Transverse colon (tissue), 4 donors: ENCODE measurements around the gene ORM2. TPM values are rescaled to one million over a fixed set of nuclear protein-coding genes. Genes with fewer than 3 reads are reported as not detected.

ENCODE experiments used
- DNase-seq: peaks from one replicate; pipeline ENCODE4 v3.0.0-alpha.2; 2019
- H3K27ac ChIP-seq, 4 donors: fragments of 200-600 bp; sonication (generic); 2 replicates each; pipeline ENCODE4 v1.5.1; 2016 to 2018; ENCODE audit warnings: inconsistent platforms in 4 of 4
- H3K27me3 ChIP-seq: fragments of 200-600 bp; sonication (generic); 2 replicates; pipeline ENCODE4 v1.5.1; 2017; ENCODE audit warnings: inconsistent platforms
- H3K36me3 ChIP-seq, 4 donors: fragments of 200-600 bp; sonication (generic); 2 replicates each; pipeline ENCODE4 v1.5.1; 2017 to 2019; ENCODE audit warnings: inconsistent platforms in 4 of 4
- H3K4me1 ChIP-seq, 4 donors: fragments of 200-600 bp; sonication (generic); 2 replicates each; pipeline ENCODE4 v1.5.1; 2017 to 2020; ENCODE audit warnings: inconsistent platforms in 4 of 4
- H3K4me3 ChIP-seq, 4 donors: fragments of 200-600 bp; sonication (generic); 1 replicate in 1 of 4; 2 replicates in 3 of 4; pipeline versions ENCODE4 v1.5.1 to v1.6.1; 2017 to 2019; ENCODE audit warnings: inconsistent platforms in 4 of 4
- H3K9me3 ChIP-seq, 2 donors: fragments of 200-600 bp; sonication (generic); 2 replicates each; pipeline ENCODE4 v1.5.1; 2017 to 2019; ENCODE audit warnings: inconsistent platforms in 2 of 2
- EP300 ChIP-seq: sonication (generic); formaldehyde crosslinking; IDR thresholded peaks from one replicate; pipeline ENCODE4 v1.6.1; 2017; ENCODE audit warnings: antibody characterized with exemption, low read depth
- POLR2A ChIP-seq: fragments of 450-650 bp; IDR thresholded peaks from one replicate; pipeline ENCODE4 v1.6.1; 2016; ENCODE audit warnings: antibody characterized with exemption, mild to moderate bottlenecking, moderate library complexity
- POLR2AphosphoS5 ChIP-seq, 3 donors: sonication (generic); formaldehyde crosslinking; IDR thresholded peaks; one replicate each; pipeline ENCODE4 v1.6.1; 2016; ENCODE audit warnings: antibody characterized with exemption in 3 of 3
- WGBS, 2 donors: methylation state at CpG; one replicate each; pipeline ENCODE4 v1.1.5; 2018; ENCODE audit warnings: low coverage in 1 of 2; 5-methylcytosine and 5-hydroxymethylcytosine counted together
- in situ Hi-C, 4 donors: fragments of 200-750 bp; cut with MboI; loops; one replicate each; pipeline versions ENCODE4 v1.15.0 to v1.15.1; 2017; ENCODE audit warnings: low sequenced_read_pairs in 3 of 4, low pct_ligation_motif_present in 1 of 4, low pct_unique_long_range_greater_than_20kb in 1 of 4
- intact Hi-C: fragments of 100-400 bp; cut with DNase I; formaldehyde crosslinking; loops from one replicate; pipeline ENCODE4 v1.15.1; 2023; ENCODE audit warnings: low total_unique reads
- total RNA-seq, 4 donors: library from RNA; depleted of rRNA; stranded (reverse); fragments of >200 nt; gene quantifications; one replicate each; pipeline ENCODE4 v1.1.0, GENCODE V29; 2016
- TF ChIP-seq, protein P1 (sequence below), 5 experiments: fragments of 200-600 bp in 3 of 5; fragments of 450-650 bp in 2 of 5; sonication (generic) in 3 of 5; IDR thresholded peaks; 1 replicate in 2 of 5; 2 replicates in 3 of 5; pipeline ENCODE4 v1.5.1; 2016 to 2017; ENCODE audit warnings: antibody characterized with exemption in 5 of 5, inconsistent platforms in 3 of 5, mild to moderate bottlenecking in 2 of 5, moderate library complexity in 1 of 5

Gene ORM2
- total RNA-seq, 4 donors from 2014 or later = not detected

DNA sequence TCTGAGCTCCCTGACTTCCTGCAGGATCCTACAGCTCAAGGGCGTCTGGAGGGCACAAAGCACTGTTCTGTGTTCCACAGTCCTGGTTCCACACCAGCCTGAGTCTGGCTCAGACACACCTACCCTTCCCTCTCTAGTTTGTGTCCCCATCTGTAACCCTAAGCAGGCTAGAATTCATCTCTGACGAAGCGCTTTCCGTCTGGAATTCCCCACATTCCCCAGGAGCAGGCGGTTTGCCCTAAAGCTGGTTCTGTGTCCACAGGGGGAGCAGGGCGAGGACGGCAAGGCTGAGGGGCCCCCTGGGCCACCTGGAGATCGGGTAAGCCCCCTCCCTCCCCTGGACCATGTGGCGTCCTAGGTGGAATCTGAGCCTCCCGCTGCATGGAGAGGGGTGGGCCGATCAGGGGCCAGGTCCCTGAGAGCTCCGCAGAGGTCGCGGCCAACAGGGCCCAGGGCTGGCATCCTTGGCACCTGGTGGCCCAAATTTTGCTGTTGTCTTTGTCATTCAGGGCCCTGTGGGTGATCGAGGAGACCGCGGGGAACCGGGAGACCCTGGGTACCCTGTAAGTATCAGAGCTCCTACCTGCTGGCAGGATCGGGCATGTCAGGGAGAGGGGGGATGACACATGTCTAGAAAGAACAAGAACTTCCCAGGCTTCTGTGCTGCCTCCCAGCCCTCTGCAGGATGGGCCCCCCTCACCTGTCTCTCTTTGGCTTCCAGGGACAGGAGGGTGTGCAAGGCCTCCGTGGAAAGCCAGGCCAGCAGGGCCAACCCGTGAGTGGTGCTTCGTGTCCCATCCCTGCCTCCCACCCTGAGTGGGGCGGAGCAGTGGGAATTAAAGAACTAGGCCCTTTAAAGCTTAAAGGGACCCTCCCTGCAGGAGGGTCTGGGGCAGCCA lies 41.2 kb upstream of the ORM2 start:
- Histone ChIP-seq H3K27me3 (no peaks in the 10 kb centered on the region), H3K4me1 (no peaks in the 10 kb centered on the region), H3K9me3 (no peaks in the 10 kb centered on the region), H3K36me3 (no peaks in the 10 kb centered on the region), H3K4me3 (no peak overlapping the region), H3K27ac (no peak overlapping the region)
- 82 to 95% methylated on average over 4 to 20 of the region's 23 CpGs for WGBS, 2 donors
- intact Hi-C loops (no loop called here), in situ Hi-C loops (loop anchor here in 3 of 4 donors (10.0 to 25.0 kb wide), 5 partner anchors 134 to 476 kb away; partner anchors contain the start of genes AMBP (in 1 of the 3), COL27A1 (in 1 of the 3) and KIF12 (in 1 of the 3))
- peak; percentile 7 for DNase-seq
- TF ChIP-seq EP300 = no peak
- TF ChIP-seq POLR2A = no peak
- TF ChIP-seq, protein P1, sequence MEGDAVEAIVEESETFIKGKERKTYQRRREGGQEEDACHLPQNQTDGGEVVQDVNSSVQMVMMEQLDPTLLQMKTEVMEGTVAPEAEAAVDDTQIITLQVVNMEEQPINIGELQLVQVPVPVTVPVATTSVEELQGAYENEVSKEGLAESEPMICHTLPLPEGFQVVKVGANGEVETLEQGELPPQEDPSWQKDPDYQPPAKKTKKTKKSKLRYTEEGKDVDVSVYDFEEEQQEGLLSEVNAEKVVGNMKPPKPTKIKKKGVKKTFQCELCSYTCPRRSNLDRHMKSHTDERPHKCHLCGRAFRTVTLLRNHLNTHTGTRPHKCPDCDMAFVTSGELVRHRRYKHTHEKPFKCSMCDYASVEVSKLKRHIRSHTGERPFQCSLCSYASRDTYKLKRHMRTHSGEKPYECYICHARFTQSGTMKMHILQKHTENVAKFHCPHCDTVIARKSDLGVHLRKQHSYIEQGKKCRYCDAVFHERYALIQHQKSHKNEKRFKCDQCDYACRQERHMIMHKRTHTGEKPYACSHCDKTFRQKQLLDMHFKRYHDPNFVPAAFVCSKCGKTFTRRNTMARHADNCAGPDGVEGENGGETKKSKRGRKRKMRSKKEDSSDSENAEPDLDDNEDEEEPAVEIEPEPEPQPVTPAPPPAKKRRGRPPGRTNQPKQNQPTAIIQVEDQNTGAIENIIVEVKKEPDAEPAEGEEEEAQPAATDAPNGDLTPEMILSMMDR (IDR thresholded peaks at IDR 0.05) = no peak

DNA sequence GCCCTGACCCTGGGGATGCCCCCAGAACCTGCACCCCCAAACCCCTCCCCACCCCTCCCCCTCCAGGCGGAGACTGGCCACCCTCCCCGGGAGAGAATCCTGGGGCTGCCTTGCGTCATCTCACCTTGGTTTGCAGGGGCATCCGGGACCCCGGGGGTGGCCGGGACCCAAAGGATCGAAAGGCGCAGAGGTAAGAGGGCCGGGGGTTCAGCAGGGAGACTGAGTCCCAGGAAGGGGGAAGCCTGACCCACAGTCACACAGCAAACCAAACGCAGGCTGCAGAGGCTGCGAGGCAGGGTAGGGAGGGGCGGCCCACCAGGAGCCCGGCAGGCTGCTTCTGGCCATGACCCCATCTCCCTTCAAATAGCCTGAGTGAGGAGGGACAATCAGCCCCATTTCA lies 40.6 kb upstream of the ORM2 start:
- H3K4me3 ChIP-seq = no peak overlapping the region
- H3K36me3 ChIP-seq = no peaks in the 10 kb centered on the region
- TF ChIP-seq POLR2AphosphoS5 (IDR thresholded peaks at IDR 0.05) (no peak), POLR2A (no peak)
- TF ChIP-seq, protein P1 (IDR thresholded peaks at IDR 0.05) = no peak
- H3K9me3 ChIP-seq = no peaks in the 10 kb centered on the region
- H3K27ac ChIP-seq = no peak overlapping the region
- intact Hi-C loops (no loop called here), in situ Hi-C loops (loop anchor here in 3 of 4 donors (10.0 to 25.0 kb wide), 5 partner anchors 134 to 477 kb away; partner anchors contain the start of genes AMBP (in 1 of the 3), COL27A1 (in 1 of the 3) and KIF12 (in 1 of the 3))
- DNase-seq = peak; percentile 6
- no peaks in the 10 kb centered on the region for H3K4me1 ChIP-seq
- H3K27me3 ChIP-seq = no peaks in the 10 kb centered on the region
- 89% methylated on average over 13 of the region's 13 CpGs; no CpG with 5 or more reads in 1 of the 2 donors for WGBS, 2 donors

DNA sequence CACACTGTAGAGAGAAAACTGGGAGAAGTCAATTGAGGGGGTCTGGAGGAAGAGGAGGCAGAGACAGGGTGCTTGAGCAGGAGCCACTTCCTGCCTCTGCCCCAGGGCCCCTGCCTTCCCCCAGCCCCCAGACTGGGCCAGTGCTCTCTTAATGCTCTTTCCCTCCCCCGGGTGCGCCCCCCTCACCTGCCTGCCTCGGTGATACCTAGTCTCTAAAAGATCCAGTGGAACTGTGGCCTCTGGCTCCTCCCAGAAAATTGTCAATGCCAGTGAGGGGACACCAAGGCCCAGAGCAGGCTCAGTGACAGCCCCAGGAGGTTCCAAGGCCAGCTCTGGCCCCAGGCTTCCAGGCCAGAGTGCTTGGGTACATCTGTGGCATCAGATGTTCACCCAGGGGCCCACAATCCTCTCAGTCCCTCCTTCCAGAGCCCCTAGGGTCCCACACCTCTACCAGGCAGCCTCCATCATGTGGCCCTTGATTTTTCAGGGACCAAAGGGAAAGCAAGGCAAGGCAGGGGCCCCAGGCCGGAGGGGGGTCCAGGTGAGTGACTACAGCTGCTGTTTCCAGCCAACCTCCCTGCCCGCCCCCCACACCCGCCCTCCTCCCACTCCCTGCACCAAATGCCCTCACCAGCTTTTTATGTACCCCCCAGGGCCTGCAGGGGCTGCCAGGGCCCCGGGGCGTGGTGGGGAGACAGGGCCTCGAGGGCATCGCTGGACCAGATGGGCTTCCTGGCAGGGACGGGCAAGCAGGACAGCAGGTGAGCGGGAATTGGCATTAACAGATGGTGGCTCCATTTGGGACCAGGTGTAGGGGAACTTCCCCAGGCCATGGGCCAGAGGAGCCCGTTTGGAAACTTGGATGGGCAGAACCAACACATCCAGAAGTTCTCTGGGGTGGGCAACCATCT lies 39.8 kb upstream of the ORM2 start:
- peak; percentile 5 for DNase-seq
- Histone ChIP-seq H3K9me3 (no peaks in the 10 kb centered on the region), H3K36me3 (no peaks in the 10 kb centered on the region), H3K4me1 (no peaks in the 10 kb centered on the region), H3K4me3 (no peak overlapping the region), H3K27me3 (no peaks in the 10 kb centered on the region), H3K27ac (no peak overlapping the region)
- TF ChIP-seq POLR2AphosphoS5 (IDR thresholded peaks at IDR 0.05) (no peak), POLR2A (no peak), EP300 (no peak)
- TF ChIP-seq, protein P1 (IDR thresholded peaks at IDR 0.05) = no peak
- intact Hi-C loops (loop anchor here (2.0 kb wide), 2 partner anchors 183 to 207 kb away; no protein-coding TSS in a partner anchor), in situ Hi-C loops (loop anchor here (10.0 to 25.0 kb wide), 5 partner anchors 135 to 478 kb away; partner anchors contain the start of genes AMBP (in 1 of the 4), COL27A1 (in 1 of the 4) and KIF12 (in 1 of the 4))
- 85% methylated on average over 13 of the region's 13 CpGs; no CpG with 5 or more reads in 1 of the 2 donors for WGBS, 2 donors
